Immature natural killer cell (primary cell): Measurements from ENCODE around the gene HGS. TPM values are rescaled to one million over a fixed set of nuclear protein-coding genes. Genes with fewer than 3 reads are reported as not detected.
A peak's percentile ranks its signal among the peaks of the same experiment; 100 is the strongest.

ENCODE experiments used
- DNase-seq, 3 donors: peaks; one replicate each; pipeline ENCODE4 v3.0.0; 2022; ENCODE audit warnings: mixed read lengths in 1 of 3
- H3K27ac Mint-ChIP-seq, 6 donors: one replicate each; pipeline ENCODE4 v1.8.0; 2020; ENCODE audit warnings: mixed read lengths in 6 of 6, mild to moderate bottlenecking in 5 of 6, inconsistent platforms in 4 of 6, moderate library complexity in 3 of 6
- H3K27me3 Mint-ChIP-seq, 3 donors: one replicate each; pipeline ENCODE4 v1.8.0; 2020 to 2021; ENCODE audit warnings: low read depth in 3 of 3, mild to moderate bottlenecking in 3 of 3, mixed read lengths in 3 of 3, moderate library complexity in 3 of 3, inconsistent platforms in 1 of 3
- H3K36me3 Mint-ChIP-seq, 3 donors: one replicate each; pipeline ENCODE4 v1.8.0; 2020; ENCODE audit warnings: mixed read lengths in 3 of 3, inconsistent platforms in 2 of 3, mild to moderate bottlenecking in 2 of 3
- H3K4me1 Mint-ChIP-seq, 2 donors: one replicate each; pipeline ENCODE4 v1.8.0; 2020; ENCODE audit warnings: inconsistent platforms in 2 of 2, mild to moderate bottlenecking in 2 of 2, mixed read lengths in 2 of 2, moderate library complexity in 1 of 2
- H3K4me3 Mint-ChIP-seq, 5 donors: one replicate each; pipeline ENCODE4 v1.8.0; 2020; ENCODE audit warnings: mild to moderate bottlenecking in 5 of 5, mixed read lengths in 5 of 5, inconsistent platforms in 3 of 5, moderate library complexity in 3 of 5
- H3K9me3 Mint-ChIP-seq, 6 donors: one replicate each; pipeline ENCODE4 v1.8.0; 2020; ENCODE audit warnings: mild to moderate bottlenecking in 6 of 6, mixed read lengths in 6 of 6, inconsistent platforms in 4 of 6, moderate library complexity in 3 of 6
- polyA plus RNA-seq, 3 donors: library from polyadenylated mRNA; unstranded; fragments of 300-500 nt; fragmentation: Illumina TruSeq; gene quantifications; one replicate each; pipeline ENCODE4 v1.2.3, GENCODE V29; 2021

Gene HGS
- polyA plus RNA-seq, 3 donors from 2014 or later = 12.4 to 40.4 (median 17.3) TPM

GRCh38 chr17:81707725-81708646 lies 24.2 kb downstream of the HGS start:
- no peak overlapping the region for H3K27ac Mint-ChIP-seq
- H3K4me1 Mint-ChIP-seq = peaks cover 24% of the 10 kb centered on the region in 2 donors
- no peaks in the 10 kb centered on the region for H3K9me3 Mint-ChIP-seq
- no peak overlapping the region for H3K4me3 Mint-ChIP-seq
- H3K36me3 Mint-ChIP-seq = peaks cover 3 to 8% (median 5%) of the 10 kb centered on the region in 3 donors
- DNase-seq = no peak
- peaks cover 0 to 22% (median 2%) of the 10 kb centered on the region in 3 donors for H3K27me3 Mint-ChIP-seq

- peaks cover 3 to 8% (median 5%) of the 10 kb centered on the region in 3 donors for H3K36me3 Mint-ChIP-seq
- no peak for DNase-seq
- H3K9me3 Mint-ChIP-seq = no peaks in the 10 kb centered on the region
- peaks cover 0 to 21% (median 2%) of the 10 kb centered on the region in 3 donors for H3K27me3 Mint-ChIP-seq
- H3K27ac Mint-ChIP-seq = no peak overlapping the region
- H3K4me3 Mint-ChIP-seq = no peak overlapping the region
- peaks cover 26% of the 10 kb centered on the region in 2 donors for H3K4me1 Mint-ChIP-seq
These were observed 25.0 kb downstream of the HGS start for GRCh38 chr17:81708739-81709185.

GRCh38 chr17:81710514-81711308 lies 26.9 kb downstream of the HGS start:
- H3K27me3 Mint-ChIP-seq = peaks cover 0 to 18% (median 2%) of the 10 kb centered on the region in 3 donors
- no peak for DNase-seq
- no peaks in the 10 kb centered on the region for H3K9me3 Mint-ChIP-seq

GRCh38 chr17:81711814-81712467 lies 28.1 kb downstream of the HGS start, which contains the start of gene SLC25A10:
TSS of gene SLC25A10 (plus strand) at chr17:81712284. CDS start at chr17:81712427, 143 bp downstream.
- no peaks in the 10 kb centered on the region for H3K36me3 Mint-ChIP-seq
- peak within 1 kb of the TSS; percentile 72 to 87 (median 80) for H3K4me3 Mint-ChIP-seq
- H3K27ac Mint-ChIP-seq = peak within 1 kb of the TSS in 3 of 6 donors; percentile 59 to 81 (median 61)
- H3K4me1 Mint-ChIP-seq = peaks cover 20 to 22% of the 10 kb centered on the region in 2 donors
- peak; percentile 79 to 83 (median 83) for DNase-seq
- no peaks in the 10 kb centered on the region for H3K9me3 Mint-ChIP-seq
- peaks cover 0 to 12% (median 0%) of the 10 kb centered on the region in 3 donors for H3K27me3 Mint-ChIP-seq

More at GRCh38 chr17:81710514-81711308, 26.9 kb downstream of the HGS start:
- peak overlapping the region; percentile 12 to 81 (median 60) for H3K27ac Mint-ChIP-seq
- peaks cover 20 to 25% of the 10 kb centered on the region in 2 donors for H3K4me1 Mint-ChIP-seq
- H3K4me3 Mint-ChIP-seq = peak overlapping the region; percentile 52 to 73 (median 66)
- peaks cover 0 to 3% (median 3%) of the 10 kb centered on the region in 3 donors for H3K36me3 Mint-ChIP-seq

GRCh38 chr17:81712468-81713003 lies 28.7 kb downstream of the HGS start:
- peak overlapping the region in 2 of 6 donors; percentile 34 to 61 for H3K27ac Mint-ChIP-seq
- no peaks in the 10 kb centered on the region for H3K36me3 Mint-ChIP-seq
- peak overlapping the region; percentile 72 to 87 (median 80) for H3K4me3 Mint-ChIP-seq
- peaks cover 0 to 12% (median 0%) of the 10 kb centered on the region in 3 donors for H3K27me3 Mint-ChIP-seq
- H3K9me3 Mint-ChIP-seq = no peaks in the 10 kb centered on the region
- DNase-seq = no peak
- H3K4me1 Mint-ChIP-seq = peaks cover 20 to 22% of the 10 kb centered on the region in 2 donors

- H3K27me3 Mint-ChIP-seq = peaks cover 0 to 12% (median 0%) of the 10 kb centered on the region in 3 donors
- H3K9me3 Mint-ChIP-seq = no peaks in the 10 kb centered on the region
- no peak for DNase-seq
- H3K4me1 Mint-ChIP-seq = peaks cover 20 to 22% of the 10 kb centered on the region in 2 donors
- H3K36me3 Mint-ChIP-seq = no peaks in the 10 kb centered on the region
- H3K4me3 Mint-ChIP-seq = peak overlapping the region; percentile 72 to 87 (median 80)
- peak overlapping the region in 1 of 6 donors; percentile 34 for H3K27ac Mint-ChIP-seq
These were observed 29.3 kb downstream of the HGS start for GRCh38 chr17:81713004-81713555.

GRCh38 chr17:81713556-81714411 lies 30.0 kb downstream of the HGS start:
- Mint-ChIP-seq H3K4me1 (peaks cover 20 to 22% of the 10 kb centered on the region in 2 donors), H3K27me3 (peaks cover 0 to 12% (median 0%) of the 10 kb centered on the region in 3 donors), H3K9me3 (no peaks in the 10 kb centered on the region), H3K4me3 (peak overlapping the region in 3 of 5 donors; percentile 3 to 72 (median 21)), H3K36me3 (no peaks in the 10 kb centered on the region), H3K27ac (no peak overlapping the region)
- DNase-seq = no peak

- no peaks in the 10 kb centered on the region for H3K9me3 Mint-ChIP-seq
- DNase-seq = no peak
- H3K4me1 Mint-ChIP-seq = peaks cover 20 to 22% of the 10 kb centered on the region in 2 donors
- peaks cover 0 to 9% (median 0%) of the 10 kb centered on the region in 3 donors for H3K27me3 Mint-ChIP-seq
- H3K36me3 Mint-ChIP-seq = no peaks in the 10 kb centered on the region
- H3K4me3 Mint-ChIP-seq = no peak overlapping the region
- no peak overlapping the region for H3K27ac Mint-ChIP-seq
These were observed 30.7 kb downstream of the HGS start for GRCh38 chr17:81714412-81715106.

- H3K4me3 Mint-ChIP-seq = no peak overlapping the region
- H3K4me1 Mint-ChIP-seq = peaks cover 18 to 20% of the 10 kb centered on the region in 2 donors
- peaks cover 0 to 9% (median 0%) of the 10 kb centered on the region in 3 donors for H3K27me3 Mint-ChIP-seq
- no peaks in the 10 kb centered on the region for H3K36me3 Mint-ChIP-seq
- DNase-seq = no peak
- no peaks in the 10 kb centered on the region for H3K9me3 Mint-ChIP-seq
- H3K27ac Mint-ChIP-seq = no peak overlapping the region
These were observed 31.5 kb downstream of the HGS start for GRCh38 chr17:81715107-81715871.

GRCh38 chr17:81715872-81716673 lies 32.3 kb downstream of the HGS start:
- peaks cover 0 to 5% (median 0%) of the 10 kb centered on the region in 3 donors for H3K27me3 Mint-ChIP-seq
- H3K36me3 Mint-ChIP-seq = no peaks in the 10 kb centered on the region
- DNase-seq = no peak

More at GRCh38 chr17:81715872-81716673, 32.3 kb downstream of the HGS start:
- Mint-ChIP-seq H3K27ac (no peak overlapping the region), H3K9me3 (no peaks in the 10 kb centered on the region), H3K4me1 (peaks cover 11 to 12% of the 10 kb centered on the region in 2 donors), H3K4me3 (no peak overlapping the region)
